SK-N-SH (cell line): Measurements from ENCODE around the gene SRGAP1. TPM values are rescaled to one million over a fixed set of nuclear protein-coding genes. Genes with fewer than 3 reads are reported as not detected.

Source experiments
- CTCF ChIA-PET: fragments of 300-600, 350-600 bp; formaldehyde crosslinking; extraction: SDS; loops from one replicate; lab custom pipeline; 2021; lab: Yijun Ruan, JAX
- POLR2A ChIA-PET: fragments of 350-600 bp; sonication (Branson Sonifier 250); formaldehyde crosslinking; extraction: SDS; loops from one replicate; lab custom pipeline; 2020; ENCODE audit warnings: antibody characterized with exemption, inconsistent platforms; lab: Yijun Ruan, JAX
- DNase-seq: peaks from one replicate; pipeline ENCODE4 v3.0.0; 2012
- H2AFZ ChIP-seq: fragments of 200-600 bp; sonication (generic); 2 replicates; pipeline ENCODE4 v1.8.1; 2016; ENCODE audit warnings: antibody characterized with exemption, mild to moderate bottlenecking, low read depth
- H3F3A ChIP-seq: fragments of 200-600 bp; sonication (generic); replicated peaks from 2 replicates; pipeline ENCODE3; 2016; ENCODE audit warnings: antibody characterized with exemption, mild to moderate bottlenecking; ENCODE audit not compliant: insufficient read depth
- H3K27ac ChIP-seq, 2 experiments: fragments of 200-500 bp in 1 of 2; fragments of 200-600 bp in 1 of 2; sonication (Bioruptor generic) in 1 of 2; sonication (generic), shearing (Covaris generic) in 1 of 2; 2 replicates each; pipeline versions ENCODE4 v1.5.1 to v1.6.1; 2014 to 2016; ENCODE audit warnings: low read depth in 2 of 2, inconsistent platforms in 1 of 2, low read length in 1 of 2, mild to moderate bottlenecking in 1 of 2, mixed read lengths in 1 of 2
- H3K27me3 ChIP-seq: fragments of 200-600 bp; sonication (generic), shearing (Covaris generic); 2 replicates; pipeline ENCODE4 v1.6.1; 2016; ENCODE audit warnings: mixed run types; ENCODE audit not compliant: insufficient read depth
- H3K36me3 ChIP-seq, 2 experiments: fragments of 200-500 bp in 1 of 2; fragments of 200-600 bp in 1 of 2; sonication (Bioruptor generic) in 1 of 2; sonication (generic) in 1 of 2; replicated peaks in 1 of 2; 2 replicates each; pipeline versions ENCODE3 to v1.5.1; 2014 to 2016; ENCODE audit warnings: low read length in 1 of 2, mild to moderate bottlenecking in 1 of 2; ENCODE audit not compliant: insufficient read depth in 2 of 2, control insufficient read depth in 1 of 2
- H3K4me1 ChIP-seq, 2 experiments: fragments of 200-500 bp in 1 of 2; fragments of 200-600 bp in 1 of 2; sonication (Bioruptor generic) in 1 of 2; sonication (generic), shearing (Covaris generic) in 1 of 2; 2 replicates each; pipeline versions ENCODE4 v1.5.1 to v1.6.1; 2014 to 2016; ENCODE audit warnings: low read depth in 1 of 2, low read length in 1 of 2, mixed run types in 1 of 2; ENCODE audit not compliant: insufficient read depth in 2 of 2, control insufficient read depth in 1 of 2
- H3K4me2 ChIP-seq: fragments of 200-600 bp; sonication (generic), shearing (Covaris generic); 2 replicates; pipeline ENCODE4 v1.6.1; 2017; ENCODE audit warnings: mixed run types
- H3K4me3 ChIP-seq, 2 experiments: fragments of 200-500 bp in 1 of 2; fragments of 200-600 bp in 1 of 2; sonication (Bioruptor generic) in 1 of 2; sonication (generic), shearing (Covaris generic) in 1 of 2; 2 replicates each; pipeline versions ENCODE4 v1.5.1 to v1.8.1; 2014 to 2016; ENCODE audit warnings: low read depth in 2 of 2, inconsistent platforms in 1 of 2, low read length in 1 of 2, mild to moderate bottlenecking in 1 of 2, mixed read lengths in 1 of 2, moderate library complexity in 1 of 2
- H3K79me2 ChIP-seq: fragments of 200-600 bp; sonication (generic); 2 replicates; pipeline ENCODE4 v1.8.1; 2017; ENCODE audit warnings: mild to moderate bottlenecking; ENCODE audit not compliant: insufficient read depth
- H3K9ac ChIP-seq: fragments of 200-600 bp; sonication (generic); 2 replicates; pipeline ENCODE4 v1.6.1; 2017; ENCODE audit warnings: mixed run types
- H3K9me2 ChIP-seq: fragments of 200-600 bp; sonication (generic); 2 replicates; pipeline ENCODE4 v1.6.1; 2017; ENCODE audit warnings: mixed run types
- H3K9me3 ChIP-seq: fragments of 200-600 bp; sonication (generic); 2 replicates; pipeline ENCODE4 v1.6.1; 2017; ENCODE audit warnings: mixed run types, mild to moderate bottlenecking, moderate library complexity
- H4K20me1 ChIP-seq: fragments of 200-600 bp; sonication (generic); 2 replicates; pipeline ENCODE4 v1.6.1; 2017; ENCODE audit warnings: mild to moderate bottlenecking, mixed run types; ENCODE audit not compliant: insufficient read depth
- CHD2 ChIP-seq: fragments of 150-350 bp; IDR thresholded peaks from 2 replicates; pipeline ENCODE4 v1.6.1; 2018; ENCODE audit warnings: low read length; ENCODE audit not compliant: partially characterized antibody
- EP300 ChIP-seq, 2 experiments: IDR thresholded peaks; 2 replicates each; pipeline versions ENCODE4 v1.4.0 to v1.6.1; 2012; ENCODE audit warnings: borderline replicate concordance in 1 of 2, low read depth in 1 of 2, low read length in 1 of 2
- FOXJ3 ChIP-seq: sonication (generic); formaldehyde crosslinking; IDR thresholded peaks from 2 replicates; pipeline ENCODE4 v1.5.1; 2020; ENCODE audit warnings: mild to moderate bottlenecking, missing genetic modification reagents
- FOXM1 ChIP-seq: IDR thresholded peaks from 2 replicates; pipeline ENCODE4 v1.4.0; 2012; ENCODE audit warnings: low read depth, mild to moderate bottlenecking
- GABPA ChIP-seq: IDR thresholded peaks from 2 replicates; pipeline ENCODE4 v1.4.0; 2012; ENCODE audit warnings: low read depth, mild to moderate bottlenecking
- IRF3 ChIP-seq: fragments of 150-350 bp; IDR thresholded peaks from 2 replicates; pipeline ENCODE4 v1.6.1; 2016; ENCODE audit warnings: mild to moderate bottlenecking, low read depth, low read length
- JUND ChIP-seq: IDR thresholded peaks from 2 replicates; pipeline ENCODE4 v1.4.0; 2012
- MAX ChIP-seq: IDR thresholded peaks from 2 replicates; pipeline ENCODE4 v1.4.0; 2012; ENCODE audit warnings: low read depth
- PBX3 ChIP-seq: IDR thresholded peaks from 2 replicates; pipeline ENCODE4; 2012
- RXRA ChIP-seq: IDR thresholded peaks from 2 replicates; pipeline ENCODE4 v1.4.0; 2012; ENCODE audit warnings: low read depth, mild to moderate bottlenecking, borderline replicate concordance
- SIN3A ChIP-seq: IDR thresholded peaks from 2 replicates; pipeline ENCODE4 v1.6.1; 2012; ENCODE audit warnings: low read depth, mild to moderate bottlenecking, low read length, moderate library complexity, borderline replicate concordance
- USF2 ChIP-seq: fragments of 150-350 bp; IDR thresholded peaks from 2 replicates; pipeline ENCODE4 v1.6.1; 2017; ENCODE audit warnings: antibody characterized with exemption, low read length, low read depth, borderline replicate concordance
- ZBTB33 ChIP-seq: IDR thresholded peaks from 2 replicates; pipeline ENCODE4 v1.4.0; 2012; ENCODE audit warnings: low read depth, borderline replicate concordance
- WGBS: methylation state at CpG from one replicate; pipeline ENCODE4 v1.1.6; 2017; ENCODE audit warnings: low lambda C conversion rate; 5-methylcytosine and 5-hydroxymethylcytosine counted together
- polyA plus RNA-seq, 3 experiments: library from polyadenylated mRNA; depleted of rRNA; stranded (reverse); fragments of >200 nt; gene quantifications; 2 replicates each; pipeline ENCODE4 v1.2.3, GENCODE V29; 2012

SRGAP1 gene
- polyA plus RNA-seq, 1 of the 3 experiments (the other 2 are of a cell fraction): 2.6 TPM

GRCh38 chr12:64028541-64028940 is 184.0 kb downstream of the SRGAP1 start:
- no peak overlapping the region for H3K4me3 ChIP-seq
- CTCF ChIA-PET: interaction anchor here (1.0 kb wide), 1 partner anchor 10 kb away, joined by 3 read pairs; no protein-coding TSS in a partner anchor

GRCh38 chr12:64029013-64029857 is 184.7 kb downstream of the SRGAP1 start:
- ChIA-PET POLR2A (no interaction called here), CTCF (interaction anchor here (1.0 kb wide), 1 partner anchor 10 kb away, joined by 3 read pairs; no protein-coding TSS in a partner anchor)
- Histone ChIP-seq H2AFZ (no peak overlapping the region), H3K9ac (no peak overlapping the region), H3K27ac (peak overlapping the region in 1 of 2 experiments; percentile 24; a peak in 1 of 4 replicates), H3F3A (peaks cover 8% of the 10 kb centered on the region), H3K4me2 (no peak overlapping the region), H3K27me3 (no peaks in the 10 kb centered on the region), H3K36me3 (peaks cover 0 to 2% of the 10 kb centered on the region in 2 experiments), H3K79me2 (no peaks in the 10 kb centered on the region), H3K9me2 (no peaks in the 10 kb centered on the region), H3K4me3 (no peak overlapping the region), H4K20me1 (no peaks in the 10 kb centered on the region), H3K9me3 (no peaks in the 10 kb centered on the region), H3K4me1 (peaks cover 2 to 11% of the 10 kb centered on the region in 2 experiments)
- whole genome bisulfite sequencing: 78% methylated on average over 13 of the region's 13 CpGs
- no peak for DNase-seq
- TF ChIP-seq MAX (no peak), IRF3 (no peak), FOXJ3 (CRISPR knock-in tag) (no peak), SIN3A (no peak), FOXM1 (no peak), JUND (peak; percentile 32; the same call in 1 of the 2 replicates), CHD2 (no peak), USF2 (no peak), RXRA (no peak)

More at GRCh38 chr12:64028541-64028940, 184.0 kb downstream of the SRGAP1 start:
- Histone ChIP-seq H3K79me2 (no peaks in the 10 kb centered on the region), H3K4me1 (peaks cover 2 to 11% of the 10 kb centered on the region in 2 experiments), H2AFZ (no peak overlapping the region), H3K27ac (no peak overlapping the region), H3K9ac (no peak overlapping the region), H3F3A (peaks cover 8% of the 10 kb centered on the region), H3K27me3 (no peaks in the 10 kb centered on the region), H3K36me3 (peaks cover 0 to 2% of the 10 kb centered on the region in 2 experiments), H4K20me1 (no peaks in the 10 kb centered on the region), H3K9me2 (no peaks in the 10 kb centered on the region), H3K4me2 (no peak overlapping the region), H3K9me3 (no peaks in the 10 kb centered on the region)
- WGBS: 61% methylated on average over 5 of the region's 5 CpGs
- TF ChIP-seq ZBTB33 (no peak), GABPA (no peak), PBX3 (no peak), EP300 (IDR thresholded peaks at IDR 0.05; ENCODE audit: borderline replicate concordance in 1 of 2, low read depth in 1 of 2, low read length in 1 of 2) (no peak)
- no peak for DNase-seq
- POLR2A ChIA-PET: no interaction called here
